GM12801 (cell line): Measurements from ENCODE around the gene ABCG2.

Experiments
- CTCF ChIP-seq: IDR thresholded peaks from one replicate; pipeline ENCODE4 v1.5.1; 2011; ENCODE audit warnings: control low read depth; ENCODE audit not compliant: insufficient read length; ENCODE audit errors: extremely low read depth

Gene ABCG2

DNA sequence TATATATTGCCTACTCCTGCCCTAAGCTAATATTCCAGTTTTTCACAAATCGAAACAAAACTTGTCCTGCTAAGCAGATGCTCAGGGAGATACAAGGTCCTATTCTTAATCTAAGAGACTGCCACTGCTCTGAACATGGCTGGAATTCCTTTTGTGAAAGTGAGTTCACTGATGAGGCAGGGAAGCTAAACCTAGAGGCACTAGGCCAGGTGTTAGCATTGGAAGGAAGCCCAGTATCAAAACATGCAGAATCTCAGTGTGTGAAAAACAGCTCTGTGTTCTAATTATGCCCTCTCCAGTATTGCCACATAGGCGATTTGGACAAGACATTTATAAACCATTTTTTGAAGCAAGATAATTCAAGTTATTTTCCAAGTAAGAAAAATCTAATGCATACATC lies 47.6 kb downstream of the ABCG2 start:
- TF ChIP-seq CTCF: no peak

DNA sequence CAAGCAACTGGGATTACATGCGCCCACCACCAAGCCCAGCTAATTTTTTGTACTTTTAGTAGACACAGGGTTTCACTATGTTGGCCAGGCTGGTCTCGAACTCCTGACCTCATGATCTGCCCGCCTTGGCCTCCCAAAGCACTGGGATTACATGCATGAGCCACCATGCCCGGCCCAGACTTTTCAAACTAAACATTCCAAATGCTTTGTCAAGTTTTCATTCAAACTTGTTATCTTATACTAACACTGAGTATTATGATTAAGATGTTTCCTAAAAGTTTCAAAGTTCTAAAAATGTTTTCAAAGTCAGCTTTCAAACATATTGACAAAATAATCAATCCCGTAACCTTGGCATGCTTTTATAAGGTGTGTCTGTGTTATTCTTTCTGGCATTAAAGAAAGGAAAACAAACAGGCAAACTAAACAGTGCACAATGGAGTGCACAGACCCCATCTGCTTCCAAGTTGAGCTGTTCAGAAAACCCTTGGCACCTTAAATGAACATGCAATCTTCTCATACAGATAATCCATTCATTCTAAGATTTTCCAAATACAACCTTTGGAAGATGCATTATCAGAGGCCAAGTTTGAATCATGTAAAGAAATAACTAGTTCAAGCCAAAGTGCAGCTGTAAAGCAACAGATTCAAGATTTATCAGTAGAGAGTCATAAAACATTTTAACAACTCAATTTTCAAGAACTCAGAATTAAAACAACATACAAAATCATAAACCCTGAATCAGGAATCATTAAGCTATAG lies 49.1 kb downstream of the ABCG2 start:
- no peak for TF ChIP-seq CTCF

DNA sequence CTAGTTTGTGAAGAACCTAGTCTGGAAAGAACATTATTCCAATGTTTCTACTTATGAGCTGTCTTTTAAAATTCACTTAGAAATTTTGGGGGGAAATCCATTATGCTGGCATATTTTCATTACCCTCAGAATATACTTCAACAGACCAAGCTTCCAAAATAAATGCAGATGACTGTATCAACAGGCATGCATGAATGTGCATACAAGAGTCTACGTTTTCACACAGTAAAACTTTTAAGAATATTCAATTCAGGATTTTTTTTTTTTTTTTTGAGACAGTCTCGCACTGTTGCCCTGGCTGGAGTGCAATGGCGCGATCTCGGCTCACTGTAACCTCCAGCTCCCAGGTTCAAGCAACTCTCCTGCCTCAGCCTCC lies 49.7 kb downstream of the ABCG2 start:
- no peak for TF ChIP-seq CTCF

DNA sequence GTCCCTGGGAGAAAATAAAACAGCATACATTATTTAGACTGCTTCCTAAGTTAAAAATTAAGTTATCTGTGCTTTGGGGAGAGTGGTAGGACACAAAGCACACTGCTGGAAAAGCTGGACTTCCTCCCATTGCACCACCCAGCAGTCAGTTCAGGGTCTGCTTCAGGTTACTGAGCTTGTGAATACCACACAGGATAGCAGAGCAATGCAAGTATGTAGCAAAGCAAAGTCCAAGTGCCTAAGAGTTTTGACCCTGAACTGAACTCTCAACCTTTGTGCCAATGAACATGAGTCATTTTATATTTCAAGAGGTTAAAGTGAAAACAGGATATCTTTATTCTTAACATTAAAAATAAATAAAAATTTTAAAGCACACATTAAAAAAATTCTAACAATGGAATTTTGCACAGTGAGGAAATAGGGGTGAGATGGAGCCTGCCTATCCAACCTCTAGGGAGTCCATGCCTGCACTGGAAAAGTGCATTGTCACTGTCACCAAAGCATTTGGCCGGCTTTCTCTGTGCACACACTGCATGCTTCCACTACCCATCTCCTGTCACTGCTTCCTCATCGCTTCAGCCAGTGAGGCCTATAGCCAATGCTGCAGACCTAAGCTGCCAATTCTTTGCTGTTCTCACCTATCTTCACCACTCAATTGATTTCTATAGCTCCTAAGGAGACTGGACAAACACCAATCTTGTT lies 50.9 kb downstream of the ABCG2 start:
- TF ChIP-seq CTCF: no peak

DNA sequence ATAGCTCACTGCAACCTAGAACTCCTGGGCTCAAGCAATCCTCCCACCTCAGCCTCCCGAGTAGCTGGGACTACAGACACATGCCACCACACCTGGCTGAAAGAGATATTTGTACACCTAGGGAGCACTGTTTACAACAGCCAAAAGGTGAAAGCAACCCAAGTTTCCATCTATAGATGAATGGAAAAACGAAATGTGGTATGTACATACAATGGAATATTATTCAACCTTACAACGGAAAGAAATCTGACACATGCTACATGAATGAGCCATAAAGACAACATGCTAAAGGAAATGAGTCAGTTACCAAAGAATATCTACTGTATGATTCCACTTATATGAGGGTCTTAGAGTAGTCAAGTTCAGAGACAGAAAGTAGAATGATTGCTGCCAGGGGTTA lies 52.2 kb downstream of the ABCG2 start:
- no peak for TF ChIP-seq CTCF

- TF ChIP-seq CTCF: no peak
These were observed 53.4 kb downstream of the ABCG2 start for GRCh38 chr4:88104902-88105610.

DNA sequence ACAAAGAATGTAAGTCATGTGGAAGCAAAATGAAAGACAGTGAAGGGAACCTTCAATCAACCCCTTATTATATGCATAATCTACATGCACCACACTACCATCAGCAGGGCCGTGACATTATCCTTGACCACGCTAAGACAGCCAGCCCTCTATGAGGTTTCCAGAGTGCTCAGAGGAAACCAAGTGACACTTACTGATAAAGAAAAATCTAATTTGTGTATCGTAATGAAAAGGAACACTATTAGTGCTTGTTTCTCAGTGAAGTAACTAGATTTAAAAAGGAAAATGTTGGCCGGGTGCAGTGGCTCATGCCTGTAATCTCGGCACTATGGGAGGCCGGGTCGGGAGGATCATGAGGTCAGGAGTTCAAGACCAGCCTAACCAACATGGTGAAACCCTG lies 56.4 kb downstream of the ABCG2 start:
- no peak for TF ChIP-seq CTCF
